Body of pancreas (tissue), 4 donors: ENCODE measurements around the gene ZBBX.

Experiments
- CTCF ChIP-seq, 7 experiments: fragments of 450-650 bp in 4 of 7; fragments of 200-600 bp in 3 of 7; sonication (generic) in 3 of 7; IDR thresholded peaks; one replicate each; pipeline ENCODE4 v1.5.1; 2016 to 2019; ENCODE audit warnings: antibody characterized with exemption in 7 of 7
- POLR2A ChIP-seq, 3 donors: fragments of 450-650 bp; IDR thresholded peaks; one replicate each; pipeline ENCODE4 v1.6.1; 2016; ENCODE audit warnings: antibody characterized with exemption in 3 of 3, mild to moderate bottlenecking in 2 of 3

- TF ChIP-seq CTCF (IDR thresholded peaks at IDR 0.05): no peak
- TF ChIP-seq POLR2A (IDR thresholded peaks at IDR 0.05): no peak
Measured at GRCh38 chr3:167302678-167303077, 77.4 kb downstream of the ZBBX start.
